GM12864 (cell line): Measurements from ENCODE around the gene EPC1.

Experiments
- DNase-seq: peaks from one replicate; pipeline ENCODE4 v3.0.0-alpha.2; 2011; ENCODE audit warnings: low read depth
- H3K4me3 ChIP-seq: 2 replicates; pipeline ENCODE4 v1.5.1; 2011; ENCODE audit warnings: mild to moderate bottlenecking, low read depth, low read length, control low read depth
- CTCF ChIP-seq: IDR thresholded peaks from 2 replicates; pipeline ENCODE4 v1.5.1; 2011; ENCODE audit warnings: low read depth, mild to moderate bottlenecking, moderate library complexity, low read length, control low read depth, inconsistent platforms; ENCODE audit errors: missing control alignments

The EPC1 gene

GRCh38 chr10:32246685-32247084 is 100.3 kb downstream of the EPC1 start:
- TF ChIP-seq CTCF: no peak
- DNase-seq: no peak
- H3K4me3 ChIP-seq: no peak overlapping the region

- TF ChIP-seq CTCF: no peak
- no peak overlapping the region for H3K4me3 ChIP-seq
- DNase-seq: no peak
These were observed 101.2 kb downstream of the EPC1 start for GRCh38 chr10:32245760-32246159.

- no peak for TF ChIP-seq CTCF
- no peak for DNase-seq
These were observed 102.3 kb downstream of the EPC1 start for GRCh38 chr10:32244421-32245207.

GRCh38 chr10:32244011-32244410 is 102.9 kb downstream of the EPC1 start:
- DNase-seq: no peak
- no peak overlapping the region for H3K4me3 ChIP-seq
- no peak for TF ChIP-seq CTCF

More at GRCh38 chr10:32244421-32245207, 102.3 kb downstream of the EPC1 start:
- H3K4me3 ChIP-seq: no peak overlapping the region

GRCh38 chr10:32241946-32242345 is 105.0 kb downstream of the EPC1 start:
- DNase-seq: no peak
- H3K4me3 ChIP-seq: no peak overlapping the region
- TF ChIP-seq CTCF: no peak

- DNase-seq: no peak
- no peak for TF ChIP-seq CTCF
- H3K4me3 ChIP-seq: no peak overlapping the region
These were observed 106.5 kb downstream of the EPC1 start for GRCh38 chr10:32240471-32240870.

GRCh38 chr10:32239769-32240168 is 107.2 kb downstream of the EPC1 start:
- no peak overlapping the region for H3K4me3 ChIP-seq
- no peak for TF ChIP-seq CTCF

More at GRCh38 chr10:32239769-32240168, 107.2 kb downstream of the EPC1 start:
- DNase-seq: no peak
